ENCODE measurements around the gene LMAN2L.
"Not testable (repeated sequence)": the region's sequence is repeated elsewhere in the genome, so short reads cannot be mapped to it uniquely, and the experiment has no call there.

The LMAN2L gene

GRCh38 chr2:96689431-96689991 lies 50.4 kb downstream of the LMAN2L start:
- in situ Hi-C loops (cut with MboI; ENCODE audit: low sequenced_read_pairs) = no loop called here

GRCh38 chr2:96688649-96689430 lies 51.0 kb downstream of the LMAN2L start:
- in situ Hi-C loops (cut with MboI; ENCODE audit: low sequenced_read_pairs) = no loop called here

DNA sequence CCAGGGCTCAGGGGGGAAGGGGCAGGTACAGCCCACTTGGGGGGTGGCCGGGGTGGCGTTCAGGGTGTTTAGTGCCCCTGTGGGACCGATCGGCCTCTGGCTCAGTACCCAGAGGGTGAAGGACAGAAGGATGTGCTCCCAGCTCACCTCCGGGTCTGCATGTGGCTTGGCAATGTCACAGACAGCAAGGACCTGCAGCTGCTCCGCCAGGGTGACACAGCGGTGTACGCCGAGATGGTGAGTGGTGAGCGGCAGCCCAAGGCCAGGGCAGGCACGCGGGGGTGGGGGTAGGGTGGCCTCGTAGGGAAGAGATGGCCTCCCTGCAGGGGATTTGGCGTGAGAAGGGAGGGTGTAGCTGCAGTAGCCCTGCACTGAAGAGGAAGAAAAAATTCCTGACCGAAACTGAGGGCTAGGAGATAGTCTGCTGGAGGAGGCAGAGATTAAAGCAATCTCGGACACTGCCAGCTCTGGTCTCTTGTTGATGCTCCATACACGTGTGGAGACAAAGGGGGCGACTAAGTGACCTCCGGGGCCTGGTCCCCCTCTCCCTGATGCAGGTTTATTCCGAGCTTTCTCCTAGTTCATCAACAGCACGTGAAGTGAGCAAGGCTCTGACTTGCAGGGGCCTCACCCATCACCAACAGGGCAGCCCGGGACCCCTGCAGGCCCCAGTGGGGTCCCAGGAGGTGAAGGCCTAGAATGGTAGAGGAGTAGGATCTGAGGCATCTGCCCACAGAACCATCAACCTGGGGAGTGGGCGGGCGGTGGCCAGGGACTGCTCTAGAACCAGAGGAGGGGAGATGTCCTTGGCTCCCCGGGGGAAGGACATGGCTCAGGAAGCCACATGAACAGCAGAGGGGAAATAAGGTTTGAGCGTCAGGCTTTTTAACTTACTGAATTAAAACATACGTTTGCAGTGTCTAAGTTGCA lies 51.9 kb downstream of the LMAN2L start:
- in situ Hi-C loops (cut with MboI; ENCODE audit: low sequenced_read_pairs) = no loop called here

DNA sequence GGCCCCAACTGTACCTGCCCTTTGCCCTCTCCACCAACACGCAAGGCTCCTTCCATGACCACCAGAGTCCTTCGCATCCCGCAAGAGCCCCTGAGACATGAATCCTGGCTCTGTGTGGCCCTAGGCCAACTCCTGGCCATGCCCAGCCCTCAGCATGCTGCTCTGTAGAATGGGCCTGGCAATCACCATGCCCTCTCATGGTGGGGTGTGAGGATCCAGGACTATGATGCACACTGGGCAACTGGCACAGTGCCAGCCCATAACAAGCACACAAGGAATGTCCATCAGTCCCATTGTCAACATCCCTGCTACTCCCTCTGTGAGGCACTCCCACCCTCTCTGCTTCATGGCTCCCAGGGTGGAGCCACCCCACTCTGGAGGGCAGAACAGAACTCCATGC lies 52.6 kb downstream of the LMAN2L start:
- in situ Hi-C loops (cut with MboI; ENCODE audit: low sequenced_read_pairs) = no loop called here

GRCh38 chr2:96685577-96686459 lies 54.0 kb downstream of the LMAN2L start:
- in situ Hi-C loops (cut with MboI; ENCODE audit: low sequenced_read_pairs) = no loop called here

DNA sequence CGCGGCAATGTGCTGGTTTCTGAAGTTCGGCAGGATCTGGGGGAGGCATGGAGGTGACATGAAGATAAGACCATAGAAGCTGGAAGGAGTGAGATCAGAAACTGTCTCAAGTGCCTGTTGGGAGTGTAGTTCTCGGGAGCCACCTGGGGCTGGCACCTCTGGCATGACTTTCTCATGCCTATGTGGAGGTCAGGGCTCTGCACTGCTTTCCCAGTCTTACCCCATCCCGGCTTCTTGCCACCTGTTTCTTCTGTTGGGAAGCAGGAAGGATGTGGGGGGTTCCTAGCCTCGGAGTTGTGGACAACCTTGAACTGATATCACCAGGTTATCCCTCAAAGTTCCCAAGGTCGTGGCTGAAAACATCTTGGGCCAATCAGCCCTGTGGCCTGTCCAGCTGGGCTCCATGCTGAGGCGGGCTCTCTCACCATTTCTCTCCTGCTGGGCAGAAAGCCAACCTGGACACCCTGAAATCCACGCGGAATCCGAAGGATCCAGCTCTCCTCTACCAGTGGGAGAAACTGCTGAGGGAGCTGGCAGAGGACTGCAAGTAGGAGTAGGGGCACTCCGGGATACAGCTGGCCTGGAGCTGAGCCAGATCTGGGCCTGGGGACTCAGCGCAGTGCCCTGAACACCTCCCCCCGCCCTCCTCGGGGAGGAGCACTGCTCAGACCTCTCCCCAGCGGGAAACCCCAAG lies 54.8 kb downstream of the LMAN2L start:
- in situ Hi-C loops (cut with MboI; ENCODE audit: low sequenced_read_pairs) = no loop called here

DNA sequence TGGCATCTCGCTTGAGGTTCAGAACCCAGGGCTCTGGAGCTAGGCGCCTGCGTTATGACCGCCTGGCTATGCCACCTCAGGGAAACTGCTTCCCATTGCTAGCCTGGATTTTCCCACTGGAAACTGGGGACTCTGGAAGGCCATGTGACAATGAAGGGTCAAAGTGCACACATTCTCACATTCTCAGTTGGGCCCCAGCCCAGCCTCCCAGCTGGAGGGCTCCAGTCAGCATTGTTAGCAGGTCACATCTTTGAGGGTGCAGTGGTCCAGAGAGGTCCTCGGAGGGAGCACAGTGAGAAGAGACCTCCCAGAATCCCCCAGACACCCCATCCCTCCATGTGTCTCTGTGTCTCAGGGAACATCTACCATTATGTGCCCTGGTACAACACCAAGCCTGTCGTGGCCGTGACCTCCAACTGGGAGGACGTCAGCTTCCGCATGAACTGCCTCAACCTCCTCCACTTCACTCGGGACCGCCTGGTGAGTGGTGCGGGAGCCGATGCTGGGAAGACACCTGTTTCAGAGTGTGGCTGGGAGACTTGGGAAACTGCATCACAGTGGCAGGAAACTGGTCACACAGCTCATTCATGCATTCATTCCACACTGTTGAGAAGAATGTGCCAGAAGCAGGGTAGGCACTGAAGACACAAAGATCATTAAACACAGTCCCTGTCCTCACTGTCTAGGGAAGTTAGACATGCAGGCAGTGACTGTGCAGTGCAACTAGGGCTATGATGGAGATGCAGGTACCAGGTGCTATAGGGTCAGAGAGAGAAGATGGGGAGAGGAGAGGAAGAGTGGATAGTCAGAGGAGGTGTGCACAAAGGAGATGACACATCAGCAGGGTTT lies 55.7 kb downstream of the LMAN2L start:
- in situ Hi-C loops (cut with MboI; ENCODE audit: low sequenced_read_pairs) = no loop called here

- in situ Hi-C loops (cut with MboI; ENCODE audit: low sequenced_read_pairs) = no loop called here
These were observed 56.6 kb downstream of the LMAN2L start for GRCh38 chr2:96683307-96683706.

GRCh38 chr2:96681540-96681939 lies 58.3 kb downstream of the LMAN2L start:
- in situ Hi-C loops (cut with MboI; ENCODE audit: low sequenced_read_pairs) = no loop called here

DNA sequence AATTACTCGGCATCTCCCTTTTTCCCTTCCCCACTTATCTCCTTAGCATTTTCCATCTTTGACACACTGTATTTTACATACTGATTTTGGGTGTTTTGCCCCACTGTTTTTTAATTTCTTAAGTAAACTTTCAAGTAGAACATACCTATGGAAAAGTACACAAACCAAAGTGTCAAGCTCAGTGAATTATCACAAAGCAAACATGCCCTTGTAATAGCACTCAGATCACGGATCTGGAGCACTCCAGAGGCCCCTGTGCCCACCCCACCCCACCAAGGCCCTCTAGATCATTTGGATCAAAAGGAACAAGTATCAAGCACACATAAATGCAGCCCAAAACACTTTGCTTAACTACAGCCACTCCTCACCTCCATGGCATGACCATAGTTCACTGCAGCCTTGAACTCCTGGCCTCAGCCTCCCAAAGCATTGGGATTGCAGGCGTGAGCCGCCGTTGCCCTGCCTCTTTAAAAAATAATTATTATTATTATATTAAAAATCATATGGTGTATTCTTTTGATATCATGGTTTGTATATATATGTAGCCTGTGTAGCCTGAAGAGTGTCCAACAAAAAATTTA lies 59.2 kb downstream of the LMAN2L start:
- in situ Hi-C loops (cut with MboI; ENCODE audit: low sequenced_read_pairs) = no loop called here

GRCh38 chr2:96679848-96680247 lies 60.0 kb downstream of the LMAN2L start:
- in situ Hi-C loops (cut with MboI; ENCODE audit: low sequenced_read_pairs) = no loop called here

DNA sequence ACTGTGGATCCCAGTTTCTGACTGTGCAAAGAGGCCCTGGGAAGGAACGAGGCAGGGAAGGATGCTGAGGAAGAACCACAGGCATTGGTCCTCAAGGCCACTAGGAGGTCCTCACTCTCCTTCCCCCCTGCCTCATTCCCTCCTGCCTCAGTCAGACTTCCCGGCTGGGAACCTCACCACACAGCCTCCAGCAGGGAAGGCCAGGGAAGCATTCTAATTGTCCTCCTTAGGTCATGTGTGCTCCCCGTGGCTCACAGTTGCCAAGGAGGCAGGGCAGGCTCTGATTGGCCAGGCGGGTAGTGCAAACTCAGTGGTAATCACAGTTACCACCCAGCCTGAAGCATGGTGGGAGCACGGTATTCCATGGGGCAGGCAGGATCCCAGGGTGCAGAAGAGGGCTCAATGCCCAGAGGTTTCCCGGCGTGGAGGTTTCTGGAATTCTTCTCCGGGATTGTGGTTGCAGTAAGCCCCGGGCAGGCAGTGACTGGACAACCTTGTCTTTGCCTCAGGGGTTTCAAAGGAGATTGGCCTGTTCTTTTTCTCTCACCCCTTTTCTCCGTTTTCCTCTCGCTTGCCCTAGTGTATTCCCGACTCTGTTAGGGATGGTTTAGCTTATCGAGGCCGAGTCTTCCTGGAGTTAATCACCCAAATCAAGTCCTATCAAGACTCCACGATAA lies 70.2 kb downstream of the LMAN2L start:
- in situ Hi-C loops (cut with MboI; ENCODE audit: low sequenced_read_pairs) = no loop called here

- in situ Hi-C loops (cut with MboI; ENCODE audit: low sequenced_read_pairs) = no loop called here
These were observed 71.1 kb downstream of the LMAN2L start for GRCh38 chr2:96668771-96669170.

DNA sequence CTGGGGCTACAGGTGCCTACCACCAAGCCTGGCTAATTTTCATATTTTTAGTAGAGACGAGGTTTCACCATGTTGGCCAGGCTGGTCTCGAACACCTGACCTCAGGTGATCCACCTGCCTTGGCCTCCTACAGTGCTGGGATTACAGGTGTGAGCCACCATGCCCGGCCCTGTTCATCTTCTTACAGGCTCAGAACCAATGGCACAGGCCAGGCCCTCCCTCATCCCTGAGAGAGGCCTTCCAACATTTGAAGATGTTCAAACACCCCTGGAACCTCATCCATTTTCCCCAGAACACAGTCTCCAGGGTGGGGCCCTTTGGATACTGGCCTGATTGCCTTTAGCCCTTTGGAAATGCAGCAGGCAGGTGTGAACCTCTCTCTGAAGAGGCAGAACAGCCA lies 74.1 kb downstream of the LMAN2L start:
- in situ Hi-C loops (cut with MboI; ENCODE audit: low sequenced_read_pairs) = not testable (repeated sequence)

DNA sequence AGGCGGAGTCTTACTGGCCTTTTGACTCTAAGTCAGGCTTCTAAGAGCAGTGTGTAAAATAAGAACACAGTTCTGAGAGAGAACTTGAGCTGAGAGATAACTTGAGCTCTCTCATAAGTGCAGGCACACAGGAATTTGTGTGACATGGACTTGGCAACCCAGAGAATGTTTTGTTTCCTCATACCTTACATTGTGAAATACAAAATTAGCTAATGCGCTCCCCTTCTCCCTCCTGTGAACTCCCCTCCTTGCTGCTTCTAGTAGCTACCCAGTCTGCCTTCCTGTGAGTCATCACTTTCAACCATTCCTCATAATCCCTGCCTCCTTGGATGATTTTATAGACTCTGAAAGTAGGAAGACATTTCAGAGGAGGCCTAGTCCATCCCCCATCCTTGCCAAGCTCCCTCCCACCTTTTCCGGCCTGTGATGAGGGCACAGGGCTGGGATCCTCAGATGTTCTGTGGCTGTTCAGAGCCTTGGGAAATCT lies 74.7 kb downstream of the LMAN2L start:
- in situ Hi-C loops (cut with MboI; ENCODE audit: low sequenced_read_pairs) = no loop called here

GRCh38 chr2:96664366-96664925 lies 75.4 kb downstream of the LMAN2L start:
- in situ Hi-C loops (cut with MboI; ENCODE audit: low sequenced_read_pairs) = no loop called here

DNA sequence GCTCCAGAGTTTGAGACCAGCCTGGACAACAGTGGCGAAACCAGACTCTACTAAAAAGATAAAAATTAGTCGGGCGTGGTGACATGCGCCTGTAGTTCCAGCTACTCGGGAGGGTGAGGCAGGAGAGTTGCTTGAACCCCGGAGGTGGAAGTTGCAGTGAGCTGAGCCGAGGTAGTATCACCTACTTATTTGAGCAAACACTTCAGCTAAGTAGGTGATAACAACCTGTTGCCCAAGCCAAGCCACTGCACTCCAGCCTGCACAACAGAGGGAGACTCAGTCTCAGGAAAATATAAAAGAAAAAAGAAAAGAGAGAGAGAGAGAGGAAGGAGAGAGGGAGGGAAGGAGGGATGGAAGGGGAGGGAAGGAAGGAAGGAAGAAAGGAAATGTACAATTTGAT lies 76.0 kb downstream of the LMAN2L start:
- in situ Hi-C loops (cut with MboI; ENCODE audit: low sequenced_read_pairs) = no loop called here

- in situ Hi-C loops (cut with MboI; ENCODE audit: low sequenced_read_pairs) = no loop called here
These were observed 76.7 kb downstream of the LMAN2L start for GRCh38 chr2:96663177-96663576.

Data from HL-60/S4 treated with retinoic acid at 250 ng/mL for 4 days and 3 days (cell line).